Activated naive CD8-positive, alpha-beta T cell treated with anti-CD3 and anti-CD28 coated beads, Interleukin-2, amount 50 U/mL, for 24 hours (primary cell): ENCODE data around the gene CCDC142.
"Not testable (repeated sequence)": the region's sequence is repeated elsewhere in the genome, so short reads cannot be mapped to it uniquely, and the experiment has no call there.

Experiments used
- ATAC-seq: fragments of 150-1000 bp; cut with Tn5 transposase; one replicate; pipeline ENCODE4 v1.10.0; 2021
- DNase-seq: peaks from one replicate; pipeline ENCODE4 v3.0.0; 2021
- H3K27ac Mint-ChIP-seq: one replicate; pipeline ENCODE4 v1.8.0; 2021; ENCODE audit warnings: mild to moderate bottlenecking, mixed read lengths
- H3K27me3 Mint-ChIP-seq: one replicate; pipeline ENCODE4 v1.8.0; 2021; ENCODE audit warnings: mixed read lengths
- H3K36me3 Mint-ChIP-seq: one replicate; pipeline ENCODE4 v1.8.0; 2021; ENCODE audit warnings: low read depth, mixed read lengths
- H3K4me1 Mint-ChIP-seq: one replicate; pipeline ENCODE4 v1.8.0; 2021; ENCODE audit warnings: mixed read lengths
- H3K4me3 Mint-ChIP-seq: one replicate; pipeline ENCODE4 v1.8.0; 2021; ENCODE audit warnings: mild to moderate bottlenecking, moderate library complexity, mixed read lengths
- H3K9me3 Mint-ChIP-seq: one replicate; pipeline ENCODE4 v1.8.0; 2021; ENCODE audit warnings: mixed read lengths

CCDC142 gene

DNA sequence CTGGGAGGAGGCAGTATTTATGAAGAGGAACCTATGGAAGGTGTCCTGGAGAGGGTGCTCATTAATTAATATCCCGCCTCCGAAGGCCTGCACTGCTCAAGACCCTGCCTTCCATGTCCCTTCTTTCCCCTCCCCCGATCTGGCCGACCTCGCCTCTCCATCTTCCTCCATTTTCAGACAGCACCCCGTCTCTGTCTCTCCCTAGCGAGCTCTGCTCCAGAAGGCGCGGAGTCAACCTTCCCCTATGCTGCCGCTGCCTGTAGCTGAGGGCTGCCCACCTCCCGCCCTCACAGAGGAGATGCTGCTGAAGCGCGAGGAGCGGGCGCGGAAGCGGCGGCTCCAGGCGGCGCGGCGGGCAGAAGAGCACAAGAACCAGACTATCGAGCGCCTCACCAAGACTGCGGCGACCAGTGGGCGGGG lies 25.7 kb downstream of the CCDC142 start:
- H3K4me1 Mint-ChIP-seq = peaks cover 65% of the 10 kb centered on the region
- peak overlapping the region; percentile 98 for H3K4me3 Mint-ChIP-seq
- peaks cover 2% of the 10 kb centered on the region for H3K27me3 Mint-ChIP-seq
- DNase-seq = no peak
- H3K27ac Mint-ChIP-seq = peak overlapping the region; percentile 97
- peaks cover 17% of the 10 kb centered on the region for H3K36me3 Mint-ChIP-seq
- no peak for ATAC-seq
- no peaks in the 10 kb centered on the region for H3K9me3 Mint-ChIP-seq

DNA sequence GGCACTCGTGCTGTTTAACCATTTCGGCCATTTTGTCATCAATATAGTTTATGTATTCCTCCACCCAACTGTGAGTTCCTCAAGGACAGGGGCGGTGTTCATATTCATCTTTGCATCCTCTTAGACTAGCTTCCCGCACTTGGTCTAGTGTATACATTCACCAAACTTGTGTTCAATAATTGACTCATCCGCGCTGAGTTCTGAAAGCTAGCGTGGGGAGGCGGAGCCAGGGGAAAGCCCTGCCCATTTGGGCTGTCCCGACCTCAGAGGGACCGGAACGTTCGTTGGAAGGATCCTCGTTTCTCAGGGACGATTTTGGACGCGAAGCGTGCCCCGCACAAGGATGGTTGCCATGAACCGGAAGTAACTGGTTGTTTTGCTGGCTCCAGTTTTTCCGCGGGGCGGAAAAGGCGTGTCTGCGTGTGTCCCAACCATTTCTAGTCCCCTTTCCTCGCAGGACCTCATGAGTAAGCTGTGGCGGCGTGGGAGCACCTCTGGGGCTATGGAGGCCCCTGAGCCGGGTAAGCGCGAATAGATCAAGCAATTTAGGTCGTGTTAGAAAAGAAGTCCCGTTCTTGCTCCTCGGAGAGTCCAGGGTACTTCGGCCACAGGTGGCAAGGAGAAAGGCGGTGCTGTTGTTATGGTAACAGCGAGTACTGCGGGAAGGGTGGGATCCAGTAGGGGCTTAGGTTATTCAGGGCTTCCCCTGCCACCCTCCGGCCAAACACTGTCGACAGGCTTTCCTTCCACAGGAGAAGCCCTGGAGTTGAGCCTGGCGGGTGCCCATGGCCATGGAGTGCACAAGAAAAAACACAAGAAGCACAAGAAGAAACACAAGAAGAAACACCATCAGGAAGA lies 27.9 kb downstream of the CCDC142 start, which contains the start of gene INO80B:
TSS of gene INO80B (plus strand) at position 434 of the 858 bp plus-strand sequence. CDS start at position 464, 30 bp downstream.
- DNase-seq (peak; percentile 96), ATAC-seq (peak; percentile 55)
- peak within 1 kb of the TSS; percentile 98 for H3K4me3 Mint-ChIP-seq
- peaks cover 58% of the 10 kb centered on the region for H3K4me1 Mint-ChIP-seq
- no peaks in the 10 kb centered on the region for H3K9me3 Mint-ChIP-seq
- H3K27ac Mint-ChIP-seq = peak within 1 kb of the TSS; percentile 97
- H3K27me3 Mint-ChIP-seq = peaks cover 2% of the 10 kb centered on the region
- H3K36me3 Mint-ChIP-seq = peaks cover 17% of the 10 kb centered on the region

DNA sequence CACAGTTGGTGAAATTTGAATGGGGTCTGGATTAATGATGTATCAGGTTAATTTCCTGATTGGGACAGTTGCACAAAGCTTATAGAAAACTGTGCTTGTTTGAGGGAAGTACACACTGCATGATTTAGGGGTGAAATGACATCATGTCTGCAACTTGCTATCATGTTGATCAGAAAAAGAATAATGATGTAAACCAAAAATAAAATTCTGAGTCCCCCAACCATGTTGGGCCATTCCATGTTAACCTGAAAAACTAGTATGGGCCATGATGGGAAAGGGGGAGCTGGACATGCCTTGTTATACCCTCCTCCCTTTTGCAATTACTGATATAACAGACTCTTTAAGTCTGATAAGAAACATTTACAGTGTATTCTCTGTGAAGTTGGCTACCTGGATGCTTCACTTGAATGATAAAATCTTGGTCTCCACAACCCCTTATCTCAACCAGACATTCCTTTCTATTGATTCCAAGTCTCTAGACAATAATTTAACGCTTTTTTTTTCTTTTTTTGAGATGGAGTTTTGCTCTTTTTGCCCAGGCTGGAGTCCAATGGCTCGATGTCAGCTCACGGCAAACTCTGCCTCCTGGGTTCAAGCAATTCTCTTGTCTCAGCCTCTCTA lies 32.1 kb downstream of the CCDC142 start:
- Mint-ChIP-seq H3K27me3 (peaks cover under 1% of the 10 kb centered on the region), H3K36me3 (peaks cover 2% of the 10 kb centered on the region), H3K27ac (no peak overlapping the region), H3K9me3 (no peaks in the 10 kb centered on the region), H3K4me1 (peaks cover 22% of the 10 kb centered on the region), H3K4me3 (no peak overlapping the region)
- DNase-seq (no peak), ATAC-seq (no peak)

DNA sequence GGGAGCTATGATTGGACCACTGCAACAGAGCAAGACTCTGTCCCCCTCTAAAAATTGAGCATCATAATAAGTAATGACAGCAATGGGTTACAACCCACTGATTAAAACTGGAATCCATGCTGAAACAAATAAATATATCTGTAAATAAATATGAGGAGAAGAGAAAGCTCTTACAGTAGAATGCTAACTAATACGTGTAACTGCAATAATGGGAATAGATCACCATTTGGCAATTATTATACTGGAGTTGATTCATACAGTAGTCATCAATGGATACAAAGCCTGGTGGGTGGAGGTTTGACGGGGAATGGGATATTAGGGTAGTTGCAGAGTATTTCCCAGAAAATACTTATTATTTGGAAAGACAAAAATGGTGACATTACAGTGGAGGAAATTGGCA lies 34.0 kb downstream of the CCDC142 start:
- H3K4me1 Mint-ChIP-seq = peaks cover 16% of the 10 kb centered on the region
- H3K4me3 Mint-ChIP-seq = no peak overlapping the region
- no peak overlapping the region for H3K27ac Mint-ChIP-seq
- H3K36me3 Mint-ChIP-seq = no peaks in the 10 kb centered on the region
- DNase-seq (no peak), ATAC-seq (no peak)
- H3K27me3 Mint-ChIP-seq = peaks cover 13% of the 10 kb centered on the region
- H3K9me3 Mint-ChIP-seq = no peaks in the 10 kb centered on the region

DNA sequence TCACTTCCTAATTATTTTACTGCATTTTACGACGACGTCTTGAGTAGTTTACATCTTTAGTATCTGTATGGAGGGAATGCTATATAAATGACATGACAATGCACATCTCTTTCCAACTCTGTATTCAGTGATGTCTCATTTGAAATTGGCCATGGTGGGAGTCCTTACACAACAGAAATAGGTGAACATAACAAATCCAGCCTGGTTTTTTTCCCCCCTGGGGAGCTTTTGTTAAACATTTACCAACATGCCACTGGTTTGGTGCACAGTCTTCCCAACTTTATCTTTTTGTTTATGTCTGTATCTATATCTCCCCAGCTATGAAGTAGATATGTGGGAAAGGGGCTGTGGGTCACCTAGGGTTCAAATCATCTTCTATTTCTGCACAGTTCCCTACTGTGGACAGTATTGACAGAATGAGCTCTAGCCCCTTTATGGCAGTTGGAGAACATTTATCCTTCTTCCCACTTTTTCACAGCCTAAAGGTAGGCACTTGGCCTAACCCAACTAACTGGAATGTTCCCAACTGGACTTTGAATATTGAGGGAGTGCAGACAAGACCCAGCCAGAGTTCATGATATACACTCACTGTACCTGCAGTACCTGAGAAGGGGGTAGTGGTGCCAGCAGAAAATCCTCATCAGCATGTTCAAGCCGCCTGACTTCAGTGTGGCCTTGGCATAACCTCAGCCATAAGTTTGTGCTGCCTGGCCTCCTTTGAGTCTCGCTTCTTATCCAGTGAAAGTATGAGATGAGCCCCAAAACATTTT lies 35.4 kb downstream of the CCDC142 start:
- Mint-ChIP-seq H3K36me3 (no peaks in the 10 kb centered on the region), H3K27ac (no peak overlapping the region), H3K27me3 (peaks cover 18% of the 10 kb centered on the region), H3K4me1 (peaks cover 11% of the 10 kb centered on the region), H3K4me3 (no peak overlapping the region), H3K9me3 (no peaks in the 10 kb centered on the region)
- ATAC-seq = no peak
- DNase-seq = no peak

DNA sequence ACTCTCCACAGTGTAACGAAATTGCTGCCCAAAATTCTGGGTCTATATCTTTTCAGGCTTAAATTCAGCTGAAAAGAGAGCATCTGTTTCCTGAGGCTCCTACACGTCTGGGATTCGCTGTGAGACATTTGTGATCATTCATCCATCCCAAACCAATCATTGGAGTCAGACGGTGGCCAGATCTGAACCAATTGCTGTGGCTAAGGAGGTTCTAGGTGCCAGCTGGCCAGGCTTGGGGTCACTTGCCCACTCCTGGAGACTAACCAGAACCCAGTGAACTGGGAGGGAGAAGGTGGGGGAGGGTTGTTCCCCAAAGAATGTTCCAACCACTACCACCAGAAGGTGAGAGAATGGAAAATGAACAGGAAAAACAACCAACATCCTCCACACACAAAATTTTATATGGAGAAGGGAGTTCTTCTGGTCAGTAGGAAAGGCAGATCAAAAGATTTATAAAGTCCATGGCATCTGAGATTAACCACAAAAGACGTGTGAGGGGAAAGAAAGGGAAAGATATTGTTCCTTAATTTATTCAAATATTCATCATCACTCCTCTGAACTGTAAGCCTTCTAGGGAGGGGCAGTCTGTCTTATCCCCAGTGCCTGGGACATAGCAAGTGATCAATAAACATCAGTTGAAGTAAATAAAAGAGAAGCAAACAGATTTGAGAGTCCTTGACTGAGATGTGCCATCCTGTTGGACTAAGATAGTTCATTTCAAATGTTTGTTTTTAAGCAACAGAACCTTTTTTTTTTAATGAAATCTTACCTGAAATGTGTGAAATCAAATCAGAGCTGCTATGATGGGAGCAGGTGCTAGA lies 38.1 kb downstream of the CCDC142 start:
- no peak overlapping the region for H3K27ac Mint-ChIP-seq
- H3K4me3 Mint-ChIP-seq = no peak overlapping the region
- ATAC-seq = no peak
- peaks cover 35% of the 10 kb centered on the region for H3K27me3 Mint-ChIP-seq
- no peaks in the 10 kb centered on the region for H3K9me3 Mint-ChIP-seq
- H3K4me1 Mint-ChIP-seq = peaks cover 19% of the 10 kb centered on the region
- no peaks in the 10 kb centered on the region for H3K36me3 Mint-ChIP-seq
- no peak for DNase-seq

DNA sequence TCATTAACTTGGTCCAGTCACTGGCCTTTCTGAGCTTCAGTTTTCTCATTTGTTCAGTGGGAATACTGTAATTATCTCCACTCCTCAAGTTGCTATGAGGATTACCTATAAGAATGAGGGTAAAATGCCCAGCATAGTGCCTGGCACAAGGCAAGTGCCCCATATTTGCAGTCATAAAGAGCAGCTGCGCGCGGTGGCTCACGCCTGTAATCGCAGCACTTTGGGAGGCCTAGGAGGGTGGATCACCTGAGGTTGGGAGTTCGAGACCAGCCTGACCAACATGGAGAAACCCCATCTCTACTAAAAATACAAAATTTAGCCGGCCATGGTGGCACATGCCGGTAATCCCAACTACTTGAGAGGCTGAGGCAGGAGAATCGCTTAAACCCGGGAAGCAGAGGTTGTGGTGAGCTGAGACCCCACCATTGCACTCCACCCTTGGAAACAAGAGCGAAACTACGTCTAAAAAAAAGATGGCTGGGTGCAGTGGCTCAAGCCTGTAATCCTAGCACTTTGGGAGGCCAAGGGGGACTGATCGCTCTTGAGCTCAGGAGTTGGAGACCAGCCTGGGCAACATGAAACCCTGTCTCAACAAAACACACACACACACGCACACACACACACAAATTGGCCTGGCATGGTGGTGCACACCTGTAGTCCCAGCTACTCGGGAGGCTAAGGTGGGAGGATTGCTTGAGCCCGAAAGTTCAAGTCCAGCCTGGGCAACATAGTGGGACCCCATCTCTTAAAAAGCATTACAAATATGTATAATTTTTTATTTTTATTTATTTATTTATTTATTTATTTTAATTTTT lies 40.1 kb downstream of the CCDC142 start:
- ATAC-seq, H3K9me3 Mint-ChIP-seq, H3K36me3 Mint-ChIP-seq, H3K27ac Mint-ChIP-seq, DNase-seq: not testable (repeated sequence)
- Mint-ChIP-seq H3K4me1 (peaks cover 19% of the 10 kb centered on the region), H3K4me3 (peak overlapping the region; percentile 56), H3K27me3 (peaks cover 43% of the 10 kb centered on the region)

DNA sequence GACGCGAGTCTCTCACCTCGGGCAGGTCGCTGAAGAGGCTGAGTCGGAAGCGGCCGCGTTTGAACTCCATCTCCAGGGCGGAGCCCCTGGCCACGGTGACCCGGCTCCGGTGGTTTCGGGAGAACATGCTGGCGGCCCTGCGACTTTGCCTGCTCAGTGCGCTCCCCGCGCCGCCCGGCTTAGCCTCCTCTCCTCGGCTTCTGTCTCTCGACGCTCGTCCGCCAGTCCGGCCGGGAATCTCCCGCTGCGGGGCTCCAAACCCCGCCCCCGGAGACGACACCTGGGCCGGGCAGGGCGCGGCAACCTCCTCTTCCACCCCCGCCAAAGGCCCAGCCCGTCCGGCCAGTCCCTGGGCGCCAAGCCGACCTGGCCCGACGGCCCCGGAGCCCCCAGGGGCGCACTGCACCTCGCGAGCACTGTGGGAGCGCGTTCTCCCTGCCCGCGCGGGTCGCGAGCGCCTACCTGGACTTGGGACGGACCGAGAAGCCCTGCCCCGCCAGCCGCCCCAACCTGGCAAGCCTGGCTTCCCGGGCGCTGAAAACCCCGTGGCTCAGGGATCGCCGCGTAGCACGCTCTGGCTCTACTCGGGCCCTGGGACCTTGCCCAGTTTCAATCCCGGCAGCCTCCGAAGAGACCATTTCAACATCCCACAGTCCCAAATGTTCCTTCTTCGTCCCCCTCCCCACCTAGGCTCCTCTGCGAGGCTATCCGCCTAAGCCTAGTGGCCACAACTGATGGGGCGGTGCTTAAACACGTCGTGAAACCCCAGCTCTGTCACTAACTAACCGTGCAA lies 40.9 kb downstream of the CCDC142 start, which contains the start of gene RTKN:
TSS of gene RTKN (minus strand) at position 248 of the 793 bp plus-strand sequence. CDS start at position 127, 121 bp downstream.
- DNase-seq = no peak
- Mint-ChIP-seq H3K27me3 (peaks cover 43% of the 10 kb centered on the region), H3K36me3 (no peaks in the 10 kb centered on the region), H3K4me3 (peak within 1 kb of the TSS; percentile 67), H3K27ac (no peak within 1 kb of the TSS), H3K4me1 (peaks cover 22% of the 10 kb centered on the region), H3K9me3 (no peaks in the 10 kb centered on the region)
- ATAC-seq = peak; percentile 40

DNA sequence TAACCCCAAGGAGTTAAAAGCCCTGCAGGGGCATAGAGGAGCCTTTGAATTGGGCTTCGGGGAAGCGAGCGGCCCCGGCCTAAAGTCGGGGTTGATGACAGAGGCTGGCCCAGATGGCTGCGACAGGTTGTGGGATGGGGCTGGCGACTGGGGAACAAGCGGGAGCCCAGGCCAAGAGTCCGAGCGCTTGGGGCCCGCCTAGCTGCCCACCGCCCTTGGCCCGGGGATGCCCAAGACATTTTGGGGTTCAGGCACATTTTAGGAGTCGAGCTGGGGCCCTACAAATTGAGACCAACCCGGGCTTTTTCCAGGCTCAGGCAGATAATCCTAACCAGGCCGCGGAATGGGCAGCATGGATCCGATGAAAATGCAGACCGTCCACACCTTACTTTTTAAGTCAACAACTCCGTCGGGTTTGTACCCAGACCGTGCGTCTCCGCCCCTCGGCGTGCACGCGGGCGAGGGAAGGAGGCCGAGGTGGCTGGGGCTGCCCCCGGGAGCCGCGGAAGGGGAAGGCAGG lies 41.6 kb downstream of the CCDC142 start:
- Mint-ChIP-seq H3K4me3 (peak overlapping the region; percentile 67), H3K27ac (no peak overlapping the region), H3K36me3 (no peaks in the 10 kb centered on the region), H3K27me3 (peaks cover 43% of the 10 kb centered on the region), H3K9me3 (no peaks in the 10 kb centered on the region), H3K4me1 (peaks cover 22% of the 10 kb centered on the region)
- DNase-seq (peak; percentile 42), ATAC-seq (no peak)

DNA sequence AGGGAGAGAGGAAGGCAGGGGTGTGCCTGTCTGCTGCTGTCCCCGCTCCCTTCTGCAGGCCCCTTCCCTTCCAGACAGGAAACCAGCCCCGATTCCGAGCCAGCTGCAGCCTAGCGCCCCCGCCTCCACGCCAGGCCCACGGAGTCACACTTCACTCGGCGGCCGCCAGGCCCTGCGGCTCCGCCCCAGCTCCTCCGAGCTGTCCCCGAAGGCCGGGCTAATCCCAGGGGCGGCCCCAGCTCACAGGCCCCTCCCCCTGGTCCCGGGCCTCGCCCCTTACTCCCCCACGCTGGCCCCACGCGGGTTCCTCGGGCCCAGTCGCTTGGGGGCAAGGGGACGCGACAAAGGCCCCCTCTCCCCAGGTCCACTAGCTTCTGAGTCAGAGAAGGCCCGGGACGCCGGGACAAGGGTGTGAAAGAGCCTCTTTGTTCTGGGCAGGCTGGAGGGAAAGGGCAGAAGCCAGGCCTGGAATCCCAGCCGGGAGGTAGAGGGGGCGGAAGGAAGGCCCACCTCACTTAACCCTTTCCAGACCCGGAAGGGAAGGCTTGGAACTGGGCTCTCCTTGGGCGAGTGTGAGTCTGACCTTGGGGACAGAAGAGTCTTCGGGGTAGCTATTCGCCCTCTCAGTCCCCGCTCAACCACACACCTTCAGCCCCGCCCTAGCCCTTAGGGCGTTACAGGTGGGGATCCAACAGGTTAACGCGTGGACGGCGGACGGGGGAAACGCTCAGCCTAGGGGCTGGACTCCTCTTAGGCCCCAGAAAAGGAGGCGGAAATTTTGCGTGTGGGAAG lies 42.2 kb downstream of the CCDC142 start:
- Mint-ChIP-seq H3K27me3 (peaks cover 42% of the 10 kb centered on the region), H3K36me3 (no peaks in the 10 kb centered on the region), H3K4me1 (peaks cover 22% of the 10 kb centered on the region), H3K27ac (no peak overlapping the region), H3K9me3 (no peaks in the 10 kb centered on the region), H3K4me3 (peak overlapping the region; percentile 67)
- DNase-seq = peak; percentile 70
- ATAC-seq = peak; percentile 87

DNA sequence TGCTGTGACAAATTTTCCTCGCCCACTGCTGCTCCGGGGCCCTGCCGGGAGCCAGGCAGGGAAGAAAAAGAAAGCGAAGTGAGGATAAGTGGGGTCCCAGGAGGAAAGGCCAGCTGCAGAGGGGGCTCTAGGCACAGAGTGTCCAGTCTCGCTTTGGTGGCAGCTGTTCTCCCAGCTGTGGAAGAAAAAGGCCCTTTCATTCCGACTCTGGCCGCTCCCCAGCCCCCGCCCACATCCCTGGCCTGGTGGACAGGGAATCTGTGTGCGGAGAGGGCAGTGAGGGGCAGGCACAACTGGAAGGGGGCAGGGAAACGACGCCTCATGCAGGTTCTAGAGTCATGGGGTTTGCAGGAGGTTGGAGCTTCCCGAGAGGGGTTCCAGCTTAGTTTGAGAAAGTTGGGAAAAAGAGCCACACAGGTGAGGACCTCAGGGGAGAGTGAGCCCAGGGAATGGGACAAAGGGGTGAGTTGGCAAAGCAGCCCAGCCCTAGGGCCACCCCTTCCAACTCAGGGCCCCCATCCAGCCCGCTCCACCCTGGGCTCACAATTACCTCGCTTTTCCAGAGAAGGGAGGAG lies 42.9 kb downstream of the CCDC142 start:
- H3K27ac Mint-ChIP-seq = no peak overlapping the region
- peaks cover 40% of the 10 kb centered on the region for H3K27me3 Mint-ChIP-seq

More for the DNA sequence above, 42.9 kb downstream of the CCDC142 start:
- DNase-seq (no peak), ATAC-seq (no peak)
- H3K4me1 Mint-ChIP-seq = peaks cover 21% of the 10 kb centered on the region
- H3K36me3 Mint-ChIP-seq = no peaks in the 10 kb centered on the region
- H3K4me3 Mint-ChIP-seq = peak overlapping the region; percentile 41
- no peaks in the 10 kb centered on the region for H3K9me3 Mint-ChIP-seq
